ENCODE data around the gene SLC12A8. TPM values are rescaled to one million over a fixed set of nuclear protein-coding genes. Genes with fewer than 3 reads are reported as not detected.

SLC12A8 gene
- total and polyA plus RNA-seq, 3 donors from 2014 or later = 10.3 to 21.0 (median 12.3) TPM

DNA sequence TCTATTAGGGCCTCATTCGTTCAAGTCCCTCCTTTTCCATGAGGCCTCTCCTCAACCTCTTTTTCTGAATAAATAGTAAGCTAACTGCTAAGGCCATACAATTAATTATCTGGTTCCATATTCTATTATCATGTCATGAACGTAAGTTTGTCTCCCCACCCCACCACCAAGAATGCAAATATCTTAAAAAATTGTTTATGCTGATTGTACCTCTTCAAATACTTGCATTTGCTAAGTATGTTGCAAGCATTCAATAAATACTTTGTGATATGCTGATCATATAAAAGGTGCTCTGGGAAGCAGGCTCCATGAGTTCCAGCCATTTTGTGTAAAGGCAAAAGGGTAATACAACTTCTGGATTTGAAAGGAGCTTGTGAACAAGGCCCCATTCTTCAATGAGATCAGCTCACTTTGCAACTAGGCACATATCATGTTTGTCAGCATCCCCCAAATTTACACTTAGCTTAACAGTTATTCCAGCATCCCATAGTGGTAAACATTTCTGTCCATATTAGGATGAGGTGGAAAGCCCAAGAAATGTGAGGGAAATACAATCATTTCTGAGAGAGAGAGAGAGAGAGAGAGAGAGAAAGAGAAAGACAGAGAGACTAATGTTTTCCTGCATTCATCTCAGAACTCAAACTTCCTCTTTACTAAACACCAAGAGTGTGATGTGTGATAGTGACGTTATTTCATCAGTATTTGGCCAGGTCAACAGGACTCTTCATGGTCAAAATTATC lies 33.2 kb downstream of the SLC12A8 start:
- Histone ChIP-seq H3K27me3 (no peaks in the 10 kb centered on the region), H3K9me3 (no peaks in the 10 kb centered on the region), H3K36me3 (ENCODE audit: low read depth, missing control alignments) (no peaks in the 10 kb centered on the region), H3K4me1 (no peaks in the 10 kb centered on the region), H3K27ac (no peak overlapping the region), H3K4me3 (no peak overlapping the region)
- DNase-seq = no peak
- WGBS, 2 donors = 73 to 79% methylated on average over 3 of the region's 3 CpGs
- no peak for TF ChIP-seq POLR2A (IDR thresholded peaks at IDR 0.05)
- TF ChIP-seq, protein P1, sequence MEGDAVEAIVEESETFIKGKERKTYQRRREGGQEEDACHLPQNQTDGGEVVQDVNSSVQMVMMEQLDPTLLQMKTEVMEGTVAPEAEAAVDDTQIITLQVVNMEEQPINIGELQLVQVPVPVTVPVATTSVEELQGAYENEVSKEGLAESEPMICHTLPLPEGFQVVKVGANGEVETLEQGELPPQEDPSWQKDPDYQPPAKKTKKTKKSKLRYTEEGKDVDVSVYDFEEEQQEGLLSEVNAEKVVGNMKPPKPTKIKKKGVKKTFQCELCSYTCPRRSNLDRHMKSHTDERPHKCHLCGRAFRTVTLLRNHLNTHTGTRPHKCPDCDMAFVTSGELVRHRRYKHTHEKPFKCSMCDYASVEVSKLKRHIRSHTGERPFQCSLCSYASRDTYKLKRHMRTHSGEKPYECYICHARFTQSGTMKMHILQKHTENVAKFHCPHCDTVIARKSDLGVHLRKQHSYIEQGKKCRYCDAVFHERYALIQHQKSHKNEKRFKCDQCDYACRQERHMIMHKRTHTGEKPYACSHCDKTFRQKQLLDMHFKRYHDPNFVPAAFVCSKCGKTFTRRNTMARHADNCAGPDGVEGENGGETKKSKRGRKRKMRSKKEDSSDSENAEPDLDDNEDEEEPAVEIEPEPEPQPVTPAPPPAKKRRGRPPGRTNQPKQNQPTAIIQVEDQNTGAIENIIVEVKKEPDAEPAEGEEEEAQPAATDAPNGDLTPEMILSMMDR (IDR thresholded peaks at IDR 0.05) = no peak
- intact Hi-C loops (cut with DNase I; ENCODE audit: low total_unique reads) = no loop called here

DNA sequence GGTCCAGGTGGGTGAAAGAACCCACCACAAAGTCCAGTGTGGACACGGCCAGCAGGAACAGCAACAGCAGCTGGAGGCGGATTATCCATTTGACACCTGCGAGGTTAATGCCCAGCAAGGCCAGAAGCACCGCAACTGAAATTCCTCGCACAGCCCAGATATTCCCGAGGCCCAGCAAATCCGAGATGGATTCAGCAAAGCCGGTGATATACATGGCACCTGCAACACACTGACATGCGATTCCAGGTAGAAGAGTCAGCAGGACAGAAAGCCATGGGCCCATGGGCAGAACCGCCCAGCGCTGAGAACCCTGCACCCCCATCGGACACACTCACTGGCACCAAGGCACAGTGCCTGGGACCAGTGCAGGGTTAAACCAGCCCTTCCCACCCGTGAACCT lies 34.8 kb downstream of the SLC12A8 start:
- DNase-seq = no peak
- TF ChIP-seq POLR2A (IDR thresholded peaks at IDR 0.05) = no peak
- TF ChIP-seq, protein P1 (IDR thresholded peaks at IDR 0.05) = no peak
- H3K36me3 ChIP-seq (ENCODE audit: low read depth, missing control alignments) = no peaks in the 10 kb centered on the region
- H3K27me3 ChIP-seq = no peaks in the 10 kb centered on the region
- no peak overlapping the region for H3K4me3 ChIP-seq
- no peaks in the 10 kb centered on the region for H3K4me1 ChIP-seq
- H3K9me3 ChIP-seq = no peaks in the 10 kb centered on the region
- intact Hi-C loops (cut with DNase I; ENCODE audit: low total_unique reads) = no loop called here
- no peak overlapping the region for H3K27ac ChIP-seq
- 95 to 97% methylated on average over 13 of the region's 13 CpGs for WGBS, 2 donors

DNA sequence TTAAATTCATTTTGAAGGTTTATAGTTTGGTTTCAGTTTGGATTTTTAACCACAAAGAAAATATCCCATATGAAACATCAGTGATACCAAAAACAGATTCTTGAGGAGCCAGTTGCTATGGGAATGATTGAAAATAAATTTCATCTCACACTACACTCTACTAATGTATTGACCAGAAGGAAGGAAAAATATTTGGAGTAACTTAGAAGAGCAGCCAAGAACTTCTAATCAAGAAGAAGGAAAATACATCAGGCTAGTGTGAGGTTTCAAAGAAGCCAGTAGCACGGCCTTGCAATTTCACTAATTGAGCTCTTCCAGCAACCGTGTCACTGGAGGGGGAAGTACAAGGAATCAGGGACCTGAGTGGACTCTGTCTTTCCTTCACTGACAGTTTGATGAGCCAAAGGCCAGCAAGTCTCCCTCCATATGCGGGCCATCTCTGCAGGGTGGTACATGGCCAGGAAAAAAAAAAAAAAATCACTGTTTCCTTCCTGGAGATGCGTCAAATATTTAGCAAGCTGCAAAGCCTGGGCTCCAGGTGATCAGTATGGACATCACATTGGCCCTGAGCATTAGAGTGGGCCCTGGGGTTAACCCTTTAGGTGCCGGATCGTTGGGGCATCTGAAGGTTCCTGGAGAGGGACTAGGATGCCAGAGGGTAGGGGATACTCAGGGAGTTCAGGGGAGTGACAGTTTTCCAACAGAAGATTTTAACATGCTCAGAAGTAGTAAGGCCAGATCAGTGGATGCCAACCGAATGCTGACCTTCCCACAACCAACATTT lies 37.1 kb downstream of the SLC12A8 start:
- Histone ChIP-seq H3K36me3 (ENCODE audit: low read depth, missing control alignments) (no peaks in the 10 kb centered on the region), H3K9me3 (no peaks in the 10 kb centered on the region), H3K4me3 (no peak overlapping the region), H3K27ac (no peak overlapping the region), H3K27me3 (no peaks in the 10 kb centered on the region), H3K4me1 (no peaks in the 10 kb centered on the region)
- no peak for DNase-seq
- WGBS, 2 donors = 70 to 73% methylated on average over 6 to 7 of the region's 7 CpGs
- no peak for TF ChIP-seq POLR2A (IDR thresholded peaks at IDR 0.05)
- TF ChIP-seq, protein P1 (IDR thresholded peaks at IDR 0.05) = no peak
- intact Hi-C loops (cut with DNase I; ENCODE audit: low total_unique reads) = no loop called here

DNA sequence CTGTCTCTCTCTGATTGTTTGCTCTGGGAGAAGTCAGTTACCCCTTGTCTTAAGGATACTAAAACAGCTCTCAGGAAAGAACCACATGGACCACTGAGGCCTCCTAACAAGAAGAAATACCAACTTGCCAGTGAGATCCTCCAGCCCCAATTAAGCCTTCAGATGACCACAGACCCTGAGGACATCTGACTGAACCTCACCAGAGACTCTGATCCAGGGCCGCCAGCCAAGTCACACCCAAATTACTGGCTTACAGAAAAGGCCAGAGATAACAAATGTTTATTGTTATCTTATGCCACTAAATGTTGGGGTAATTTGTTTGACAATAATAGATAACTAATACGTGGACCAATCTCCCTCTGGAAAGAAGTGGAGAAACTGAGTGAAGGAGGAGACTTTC lies 40.2 kb downstream of the SLC12A8 start:
- no peaks in the 10 kb centered on the region for H3K4me1 ChIP-seq
- 83 to 92% methylated on average over 2 of the region's 2 CpGs for WGBS, 2 donors
- TF ChIP-seq POLR2A (IDR thresholded peaks at IDR 0.05) = no peak
- TF ChIP-seq, protein P1 (IDR thresholded peaks at IDR 0.05) = no peak
- no peak overlapping the region for H3K27ac ChIP-seq
- no peak overlapping the region for H3K4me3 ChIP-seq
- no peaks in the 10 kb centered on the region for H3K36me3 ChIP-seq (ENCODE audit: low read depth, missing control alignments)
- no peak for DNase-seq
- no peaks in the 10 kb centered on the region for H3K27me3 ChIP-seq
- intact Hi-C loops (cut with DNase I; ENCODE audit: low total_unique reads) = no loop called here
- no peaks in the 10 kb centered on the region for H3K9me3 ChIP-seq
